Hippocampal formation (tissue), 2 donors: ENCODE results near the gene TEX14.

Source experiments
- DNase-seq, 2 donors: peaks; one replicate each; lab custom pipeline; 2025; lab: John Stamatoyannopoulos, UW

Gene TEX14, protein sequence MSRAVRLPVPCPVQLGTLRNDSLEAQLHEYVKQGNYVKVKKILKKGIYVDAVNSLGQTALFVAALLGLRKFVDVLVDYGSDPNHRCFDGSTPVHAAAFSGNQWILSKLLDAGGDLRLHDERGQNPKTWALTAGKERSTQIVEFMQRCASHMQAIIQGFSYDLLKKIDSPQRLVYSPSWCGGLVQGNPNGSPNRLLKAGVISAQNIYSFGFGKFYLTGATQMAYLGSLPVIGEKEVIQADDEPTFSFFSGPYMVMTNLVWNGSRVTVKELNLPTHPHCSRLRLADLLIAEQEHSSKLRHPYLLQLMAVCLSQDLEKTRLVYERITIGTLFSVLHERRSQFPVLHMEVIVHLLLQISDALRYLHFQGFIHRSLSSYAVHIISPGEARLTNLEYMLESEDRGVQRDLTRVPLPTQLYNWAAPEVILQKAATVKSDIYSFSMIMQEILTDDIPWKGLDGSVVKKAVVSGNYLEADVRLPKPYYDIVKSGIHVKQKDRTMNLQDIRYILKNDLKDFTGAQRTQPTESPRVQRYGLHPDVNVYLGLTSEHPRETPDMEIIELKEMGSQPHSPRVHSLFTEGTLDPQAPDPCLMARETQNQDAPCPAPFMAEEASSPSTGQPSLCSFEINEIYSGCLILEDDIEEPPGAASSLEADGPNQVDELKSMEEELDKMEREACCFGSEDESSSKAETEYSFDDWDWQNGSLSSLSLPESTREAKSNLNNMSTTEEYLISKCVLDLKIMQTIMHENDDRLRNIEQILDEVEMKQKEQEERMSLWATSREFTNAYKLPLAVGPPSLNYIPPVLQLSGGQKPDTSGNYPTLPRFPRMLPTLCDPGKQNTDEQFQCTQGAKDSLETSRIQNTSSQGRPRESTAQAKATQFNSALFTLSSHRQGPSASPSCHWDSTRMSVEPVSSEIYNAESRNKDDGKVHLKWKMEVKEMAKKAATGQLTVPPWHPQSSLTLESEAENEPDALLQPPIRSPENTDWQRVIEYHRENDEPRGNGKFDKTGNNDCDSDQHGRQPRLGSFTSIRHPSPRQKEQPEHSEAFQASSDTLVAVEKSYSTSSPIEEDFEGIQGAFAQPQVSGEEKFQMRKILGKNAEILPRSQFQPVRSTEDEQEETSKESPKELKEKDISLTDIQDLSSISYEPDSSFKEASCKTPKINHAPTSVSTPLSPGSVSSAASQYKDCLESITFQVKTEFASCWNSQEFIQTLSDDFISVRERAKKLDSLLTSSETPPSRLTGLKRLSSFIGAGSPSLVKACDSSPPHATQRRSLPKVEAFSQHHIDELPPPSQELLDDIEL (N-terminal part only)

DNA sequence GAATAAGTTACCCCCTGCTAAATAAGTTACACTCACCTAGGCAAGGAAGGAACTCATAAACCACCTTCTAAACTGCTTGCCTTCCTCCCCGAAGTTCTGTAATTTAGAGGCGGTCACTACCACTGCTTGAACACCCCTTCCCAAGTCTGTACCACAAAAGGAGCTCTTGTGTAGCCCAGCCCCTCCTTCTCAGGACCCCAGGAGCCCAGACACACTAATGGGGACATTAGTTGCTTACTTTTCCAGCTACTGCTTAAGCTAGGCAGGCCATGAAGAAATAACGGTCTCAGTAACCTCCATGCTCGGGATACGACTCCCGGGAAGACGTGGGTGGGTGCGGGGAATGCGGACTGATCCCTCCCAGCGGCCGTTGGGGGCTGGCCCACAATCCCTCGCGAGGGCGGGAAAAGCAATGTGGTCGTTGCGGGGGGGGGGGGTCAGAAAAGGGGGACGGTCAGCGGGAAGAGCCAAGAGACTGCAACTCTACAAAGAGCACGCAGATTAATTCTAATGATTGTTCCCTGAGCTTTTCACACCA is at the start of gene TEX14:
Gene TEX14 (minus strand): TSS at position 345 of the 538 bp plus-strand sequence. CDS start 40,044 bp downstream, outside the sequence.
- no peak for DNase-seq

DNA sequence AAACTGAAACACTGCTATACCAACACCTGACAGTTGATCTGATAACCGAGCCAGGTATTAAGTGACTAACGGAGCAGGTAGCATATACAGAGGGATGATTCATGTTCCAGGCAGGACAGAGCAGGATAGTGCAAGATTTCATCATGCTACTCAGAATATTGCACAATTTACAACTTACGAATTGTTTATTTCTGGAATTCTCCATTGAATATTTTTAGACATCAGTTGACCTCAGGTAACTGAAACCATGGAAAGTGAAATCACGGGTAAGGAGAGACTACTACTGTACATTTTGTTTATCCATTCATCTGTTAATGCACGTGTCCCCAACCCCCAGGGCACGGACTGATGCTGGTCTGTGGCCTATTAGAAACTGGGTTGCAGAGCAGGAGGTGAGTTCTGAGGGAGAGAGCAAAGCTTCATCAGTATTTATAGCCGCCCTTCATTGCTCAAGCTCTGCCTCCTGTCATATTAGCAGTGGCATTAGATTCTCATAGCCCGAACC is 49.3 kb upstream of the TEX14 start:
- DNase-seq: no peak

DNA sequence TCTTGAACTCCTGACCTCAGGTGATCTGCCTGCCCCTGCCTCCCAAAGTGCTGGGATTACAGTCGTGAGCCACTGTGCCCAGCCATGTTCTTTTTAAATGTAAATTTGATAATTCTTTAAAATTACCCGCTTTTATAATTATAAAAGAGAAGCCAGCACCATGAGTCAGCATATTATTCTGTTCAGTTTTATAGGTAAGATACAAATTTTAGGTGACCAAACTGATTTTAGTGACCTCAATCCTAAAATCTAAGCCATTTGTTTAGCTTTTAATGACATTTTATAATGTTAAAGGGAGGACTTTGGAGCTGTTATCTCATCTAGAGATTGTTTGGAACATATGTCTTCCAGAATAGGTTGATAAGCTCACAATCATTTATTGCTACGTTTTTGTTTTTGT is 43.0 kb upstream of the TEX14 start:
- DNase-seq: no peak

DNA sequence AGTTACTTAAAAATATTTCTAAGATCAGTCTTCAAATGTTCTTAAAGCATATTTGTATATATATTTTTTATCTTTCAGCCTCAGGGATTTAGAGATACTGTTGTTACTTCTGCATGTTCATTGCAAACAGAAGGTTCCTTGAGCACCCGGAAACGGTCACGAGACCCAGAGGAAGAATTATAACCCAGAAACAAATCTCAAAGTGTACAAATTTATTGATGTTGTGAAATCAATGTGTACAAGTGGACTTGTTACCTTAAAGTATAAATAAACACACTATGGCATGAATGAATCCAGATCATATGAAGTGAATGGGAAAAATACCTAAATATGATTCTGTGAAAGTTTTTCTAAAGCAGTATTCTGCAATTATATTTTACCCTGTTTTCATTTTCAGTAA is 42.2 kb upstream of the TEX14 start:
- DNase-seq: no peak

DNA sequence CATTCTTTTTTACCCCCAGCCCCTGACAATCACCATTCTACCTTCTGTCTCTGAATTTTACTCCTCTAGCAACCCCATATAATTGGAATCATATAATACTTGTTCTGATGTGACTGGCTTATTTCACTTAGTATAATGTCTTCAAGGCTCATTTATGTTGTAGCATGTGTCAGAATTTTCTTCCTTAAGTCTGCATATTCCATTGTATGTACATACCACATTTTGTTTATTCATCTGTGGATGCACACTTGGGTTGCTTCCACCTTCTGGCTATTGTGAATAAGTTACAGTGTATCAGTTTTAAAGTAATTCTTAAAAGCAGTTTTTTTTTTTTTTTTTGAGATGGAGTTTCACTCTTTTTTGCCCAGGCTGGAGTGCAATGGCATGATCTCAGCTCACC is 39.1 kb upstream of the TEX14 start:
- DNase-seq: no peak

DNA sequence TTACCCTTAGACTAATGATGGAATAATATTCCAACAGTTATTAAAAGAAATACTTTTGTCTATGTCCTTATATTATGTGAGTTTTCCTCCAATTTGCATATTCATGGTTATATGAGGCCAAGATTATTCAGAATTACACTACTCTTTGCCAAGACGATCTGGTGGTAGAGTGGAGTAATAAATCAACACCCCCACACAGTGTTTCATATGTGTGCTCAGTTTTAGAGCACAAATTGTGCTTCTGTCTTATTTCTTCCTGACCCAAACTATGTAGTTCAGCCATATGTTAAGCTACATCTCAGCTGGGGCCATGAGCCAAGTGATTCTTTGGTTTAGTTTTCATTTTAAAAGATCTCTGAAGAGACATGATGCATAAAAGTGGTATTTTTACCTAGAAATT is 37.0 kb upstream of the TEX14 start:
- peak in 1 of 2 donors; percentile 22 for DNase-seq

DNA sequence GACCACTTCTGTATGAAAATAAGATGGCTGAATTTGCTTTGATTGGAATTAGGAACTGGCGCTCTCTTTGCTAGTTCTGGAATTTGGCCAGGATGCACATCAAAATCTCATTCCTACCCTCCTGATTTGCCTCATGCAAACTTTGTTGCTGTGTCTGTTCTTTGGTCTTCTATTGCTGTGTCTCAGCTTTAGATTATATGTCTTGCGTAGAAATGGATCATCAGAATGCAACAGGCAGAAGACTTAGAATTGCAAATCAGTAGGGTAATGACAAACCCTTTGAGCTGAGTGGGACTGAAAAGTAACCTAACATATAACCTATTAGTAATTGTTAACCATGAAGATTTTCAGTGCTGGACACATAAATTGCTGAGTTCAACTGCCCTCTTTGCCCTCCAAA is 30.9 kb upstream of the TEX14 start:
- no peak for DNase-seq

DNA sequence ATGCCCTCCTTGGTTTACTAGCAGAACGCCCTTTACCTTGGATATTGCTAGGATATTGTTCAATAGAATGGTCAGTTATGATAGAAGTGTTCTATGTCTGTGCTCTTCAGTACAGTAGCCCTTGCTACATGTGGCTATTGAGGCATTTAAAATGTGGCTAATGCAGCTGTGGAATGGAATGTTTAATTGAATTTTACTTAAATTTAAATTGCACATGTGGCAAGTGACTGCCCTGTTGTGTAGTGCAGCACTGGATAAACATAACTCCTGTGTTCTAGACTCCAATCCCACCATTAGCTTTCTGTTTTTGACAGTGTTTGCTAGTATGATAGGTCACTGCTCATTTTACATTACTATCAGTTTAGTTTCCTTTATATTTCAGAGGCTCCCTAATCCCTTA is 30.4 kb upstream of the TEX14 start:
- no peak for DNase-seq

DNA sequence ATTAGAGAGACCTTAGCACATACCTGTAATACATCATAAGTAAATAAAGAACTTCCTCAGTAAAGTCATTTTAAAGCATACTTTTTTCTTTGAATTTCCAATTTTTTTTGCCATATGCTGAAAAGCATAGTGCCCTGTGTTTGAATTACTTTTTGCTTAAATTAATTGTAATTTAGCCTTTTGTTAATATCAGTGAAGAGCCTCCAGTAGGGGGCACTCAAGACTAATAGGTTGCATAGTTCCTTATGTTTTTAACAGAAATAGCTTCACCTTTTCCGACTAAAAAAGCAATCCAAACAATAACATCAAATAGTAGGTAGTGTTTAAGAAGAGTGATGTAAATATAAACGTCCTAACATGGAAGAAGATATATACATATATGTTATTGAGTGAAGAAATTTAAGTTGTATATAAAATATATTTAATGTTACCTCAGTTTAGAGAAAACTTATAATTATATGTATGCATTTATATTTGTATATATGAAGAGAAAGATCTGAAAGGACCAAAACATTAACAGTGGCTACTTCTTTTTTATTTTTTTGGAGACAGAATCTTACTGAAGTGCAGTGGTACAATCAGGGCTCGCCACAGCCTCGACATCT is 19.2 kb upstream of the TEX14 start:
- DNase-seq: peak in 1 of 2 donors; percentile 11

DNA sequence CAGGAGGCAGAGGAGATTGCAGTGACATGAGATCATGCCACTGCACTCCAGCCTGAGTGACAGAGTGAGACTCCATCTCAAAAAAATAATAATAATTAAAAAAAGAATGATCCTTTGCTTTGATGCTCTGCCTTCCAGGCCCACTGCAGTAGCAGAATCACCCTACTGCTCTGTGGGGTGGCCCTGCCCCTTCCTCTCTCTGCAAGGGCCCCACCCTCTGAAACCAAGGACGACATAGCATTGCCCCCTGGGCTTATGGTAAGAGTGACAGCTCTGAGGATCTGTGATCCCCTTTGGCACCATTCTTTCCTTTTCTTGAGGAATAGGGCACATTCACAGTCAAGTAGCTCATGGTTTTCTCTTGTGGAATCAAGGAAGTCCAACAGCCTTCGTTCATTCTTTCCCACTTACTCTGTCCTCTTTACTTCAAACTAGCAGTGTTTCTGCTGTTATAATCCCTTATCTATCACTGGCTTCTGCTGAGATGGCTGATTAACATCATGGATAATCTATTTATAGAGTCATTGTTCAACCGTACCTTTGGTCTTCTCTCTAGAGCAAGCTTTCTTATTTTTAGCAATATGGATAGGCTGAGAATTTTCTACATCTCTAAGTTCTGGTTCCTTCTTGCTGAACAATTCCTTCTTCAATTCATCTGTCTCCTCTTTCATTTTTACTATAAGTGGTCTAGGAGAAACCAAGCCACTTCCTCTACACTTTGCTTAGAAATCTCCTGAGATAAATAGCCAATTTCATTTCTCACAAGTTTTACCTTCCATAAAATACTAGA is 14.7 kb upstream of the TEX14 start:
- no peak for DNase-seq

DNA sequence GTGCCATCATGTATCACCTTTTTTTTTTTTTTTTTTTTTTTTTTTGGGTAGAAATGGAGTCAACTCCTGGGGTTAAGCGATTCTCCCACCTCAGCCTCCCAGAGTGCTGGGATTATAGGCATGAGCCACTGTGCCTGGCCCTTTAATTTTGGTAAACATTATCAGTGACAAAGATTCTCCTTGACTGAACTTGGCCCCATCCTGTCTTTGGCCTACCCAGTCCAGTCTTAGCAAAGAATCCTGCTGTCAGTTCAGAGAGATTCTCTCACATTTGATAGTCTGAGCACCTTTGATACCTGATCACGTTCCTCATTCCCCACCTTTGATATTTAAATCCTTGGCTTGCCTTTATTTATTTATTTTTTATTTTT is 12.1 kb upstream of the TEX14 start:
- DNase-seq: no peak

DNA sequence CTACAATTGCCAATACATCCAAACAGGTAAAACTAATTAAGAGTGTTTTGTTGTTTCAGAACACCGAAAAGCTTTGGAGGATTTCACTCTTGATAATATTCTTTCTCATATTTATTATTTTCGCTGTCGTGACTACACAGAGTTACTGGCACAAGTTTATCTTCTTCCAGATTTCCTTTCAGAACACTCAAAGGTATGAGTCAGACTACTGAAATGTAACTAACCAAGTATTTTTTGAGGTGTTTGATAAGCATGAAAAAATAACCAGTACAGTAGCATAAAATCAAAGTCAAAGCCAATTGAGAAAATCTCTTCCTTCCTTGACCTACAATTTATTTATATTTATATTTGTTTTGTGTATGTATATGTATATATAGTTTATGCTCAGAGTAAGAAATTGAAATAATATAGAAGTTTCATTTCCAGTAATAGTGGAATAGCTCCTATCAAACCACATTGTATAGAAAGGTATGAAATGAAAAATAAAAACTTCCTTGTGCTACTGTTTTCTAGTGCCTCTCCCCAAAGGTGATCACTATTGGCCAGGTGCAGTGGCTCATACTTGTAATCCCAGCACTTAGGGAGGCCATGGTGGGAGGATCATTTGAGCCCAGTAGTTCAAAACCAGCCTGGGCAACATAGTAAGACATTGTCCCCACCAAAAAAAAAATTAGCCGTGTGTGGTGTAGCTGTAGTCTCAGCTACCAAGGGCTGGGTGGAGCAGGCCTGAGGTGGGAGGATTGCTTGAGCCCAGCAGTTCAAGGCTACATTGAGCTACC is 11.5 kb upstream of the TEX14 start:
- no peak for DNase-seq

DNA sequence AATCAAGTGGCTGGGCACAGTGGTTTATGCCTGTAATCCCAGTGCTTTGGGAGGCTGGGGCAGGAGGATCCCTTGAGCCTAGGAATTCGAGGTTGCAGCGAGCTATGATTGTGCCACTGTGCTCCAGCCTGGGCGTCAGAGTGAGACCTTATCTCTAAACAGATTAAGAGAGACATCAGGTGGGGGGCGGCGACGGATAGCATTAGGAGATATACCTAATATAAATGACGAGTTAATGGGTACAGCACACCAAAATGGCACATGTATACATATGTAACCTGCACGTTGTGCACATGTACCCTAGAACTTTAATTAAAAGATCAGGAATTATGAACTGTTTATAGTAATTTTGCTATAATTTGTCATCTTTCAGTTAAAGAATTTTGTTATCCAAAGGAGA is 10.9 kb upstream of the TEX14 start:
- no peak for DNase-seq

DNA sequence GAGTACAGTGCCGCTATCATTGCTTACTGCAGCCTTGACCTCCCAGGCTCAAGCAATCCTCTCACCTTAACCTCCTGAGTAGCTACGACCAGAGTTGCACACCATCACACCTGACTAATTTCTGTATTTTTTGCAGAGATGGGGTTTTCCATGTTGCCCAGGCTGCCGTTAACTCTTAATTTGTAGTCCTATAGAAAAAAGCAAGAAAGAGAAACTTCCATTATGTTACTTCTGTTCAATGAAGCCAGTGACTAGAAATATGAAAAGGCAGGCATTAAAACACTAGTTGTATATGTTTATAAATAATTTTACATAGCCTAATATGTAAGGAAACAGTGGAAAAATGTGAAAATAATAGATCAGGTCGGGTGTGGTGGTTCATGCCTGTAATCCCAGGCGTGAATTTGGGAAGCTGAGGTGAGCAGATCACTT is 10.2 kb upstream of the TEX14 start:
- DNase-seq: no peak

DNA sequence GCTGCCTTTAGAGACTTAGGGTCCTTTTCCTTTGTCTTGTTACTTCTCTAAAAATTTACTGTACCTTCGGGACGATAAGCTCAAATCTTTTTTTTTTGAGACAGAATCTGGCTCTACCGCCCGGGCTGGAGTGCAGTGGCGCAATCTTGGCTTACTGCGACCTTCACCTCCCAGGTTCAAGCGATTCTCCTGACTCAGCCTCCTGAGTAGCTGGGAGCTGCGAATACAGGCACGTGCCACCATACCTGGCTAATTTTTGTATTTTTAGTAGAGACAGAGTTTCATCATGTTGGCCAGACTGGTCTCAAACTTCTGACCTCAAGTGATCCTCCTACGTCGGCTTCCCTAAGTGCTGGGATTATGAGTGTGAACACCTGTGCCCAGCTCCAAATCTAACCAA is 7.9 kb upstream of the TEX14 start:
- no peak for DNase-seq

DNA sequence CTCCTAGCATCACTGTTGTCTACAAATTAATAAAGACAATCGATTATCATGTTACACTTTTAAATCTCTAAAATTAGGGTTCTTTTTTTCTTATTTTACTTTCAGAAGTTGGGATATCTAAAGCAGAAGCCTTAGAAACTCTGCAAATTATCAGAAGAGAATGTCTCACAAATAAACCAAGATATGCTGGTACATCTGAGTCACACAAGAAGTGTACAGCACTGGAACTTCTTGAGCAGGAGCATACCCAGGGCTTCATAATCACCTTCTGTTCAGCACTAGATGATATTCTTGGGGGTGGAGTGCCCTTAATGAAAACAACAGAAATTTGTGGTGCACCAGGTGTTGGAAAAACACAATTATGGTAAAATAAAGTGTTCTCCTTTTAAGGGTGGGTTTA is 3.0 kb upstream of the TEX14 start:
- DNase-seq: no peak

DNA sequence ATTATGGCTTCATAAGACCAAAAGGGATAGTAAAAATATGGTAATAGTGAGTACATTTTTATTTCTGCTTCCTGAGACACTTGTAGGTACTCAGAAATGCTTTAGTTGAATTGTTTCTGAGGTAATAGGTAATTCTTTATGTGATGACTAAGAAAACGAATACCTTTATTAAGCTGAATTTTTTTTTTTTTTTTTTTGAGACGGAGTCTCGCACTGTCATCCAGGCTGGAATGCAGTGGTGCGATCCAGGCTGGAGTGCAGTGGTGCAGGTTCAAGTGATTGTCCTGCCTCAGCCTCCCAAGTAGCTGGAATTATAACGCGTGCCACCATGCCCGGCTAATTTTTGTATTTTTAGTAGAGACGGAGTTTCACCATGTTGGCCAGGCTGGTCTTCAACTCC is 2.5 kb upstream of the TEX14 start:
- no peak for DNase-seq

DNA sequence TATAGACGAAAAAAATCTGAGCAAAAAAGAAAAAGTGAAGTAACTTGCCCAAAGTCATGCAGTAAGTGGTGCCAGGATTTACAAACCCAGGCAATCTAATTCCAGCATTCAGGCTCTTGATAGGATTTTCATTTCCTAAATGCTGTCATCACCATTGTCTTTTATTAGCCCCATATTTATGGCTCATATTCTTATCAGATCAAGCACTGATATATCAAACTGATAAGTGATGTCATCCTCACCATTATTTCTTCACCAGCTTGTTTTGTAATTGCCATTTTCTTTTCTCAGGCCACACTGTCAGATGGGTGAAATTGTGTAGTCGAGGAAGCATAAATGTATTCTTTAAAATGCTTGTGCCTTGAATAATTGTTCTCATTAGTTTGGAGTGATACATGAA is 1.9 kb upstream of the TEX14 start:
- no peak for DNase-seq

DNA sequence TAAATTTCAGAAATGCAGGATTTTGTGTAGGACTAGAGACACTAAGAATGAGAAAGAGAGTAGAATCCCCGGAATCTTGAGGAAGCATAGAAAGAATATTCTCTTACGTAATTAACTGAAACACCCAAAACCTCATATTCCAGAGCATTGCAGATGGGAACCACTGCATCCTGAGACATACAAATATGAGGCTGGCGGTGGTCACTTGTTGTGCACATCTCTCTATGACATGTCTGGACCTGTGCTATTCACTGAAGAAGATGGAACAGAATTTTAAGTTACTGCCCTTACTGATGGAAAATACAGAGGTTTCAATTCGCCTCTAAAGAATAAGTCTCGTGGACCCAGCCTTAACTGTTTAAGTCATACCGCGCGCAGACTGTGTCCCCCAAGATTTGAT is 1.4 kb upstream of the TEX14 start:
- no peak for DNase-seq
